Osteocyte (in vitro differentiated cells): Measurements from ENCODE around the gene PCSK6. TPM values are rescaled to one million over a fixed set of nuclear protein-coding genes. Genes with fewer than 3 reads are reported as not detected.
"Not testable (repeated sequence)": the region's sequence is repeated elsewhere in the genome, so short reads cannot be mapped to it uniquely, and the experiment has no call there.

ENCODE experiments used
- DNase-seq: peaks from one replicate; pipeline ENCODE4 v3.0.0; 2021; ENCODE audit warnings: mixed read lengths; ENCODE audit not compliant: unreplicated experiment; ENCODE audit errors: extremely low spot score
- H3K27ac Mint-ChIP-seq: one replicate; pipeline ENCODE4 v1.8.0; 2021; ENCODE audit warnings: mild to moderate bottlenecking, mixed read lengths; ENCODE audit not compliant: unreplicated experiment
- H3K27me3 Mint-ChIP-seq: one replicate; pipeline ENCODE4 v1.8.0; 2021; ENCODE audit warnings: mixed read lengths; ENCODE audit not compliant: unreplicated experiment
- H3K36me3 Mint-ChIP-seq: one replicate; pipeline ENCODE4 v1.8.0; 2021; ENCODE audit warnings: mixed read lengths; ENCODE audit not compliant: unreplicated experiment
- H3K4me1 Mint-ChIP-seq: one replicate; pipeline ENCODE4 v1.8.0; 2021; ENCODE audit warnings: mixed read lengths; ENCODE audit not compliant: unreplicated experiment
- H3K4me3 Mint-ChIP-seq: one replicate; pipeline ENCODE4 v1.8.0; 2021; ENCODE audit warnings: mild to moderate bottlenecking, moderate library complexity, mixed read lengths; ENCODE audit not compliant: unreplicated experiment
- H3K9me3 Mint-ChIP-seq: one replicate; pipeline ENCODE4 v1.8.0; 2021; ENCODE audit warnings: mixed read lengths; ENCODE audit not compliant: unreplicated experiment
- total RNA-seq: library from RNA; stranded (reverse); gene quantifications from 2 replicates; pipeline ENCODE4 v1.2.1, GENCODE V29; 2021
- TF ChIP-seq, protein P1 (sequence below): fragments of 200-600 bp; sonication (generic); IDR thresholded peaks from 2 replicates; pipeline ENCODE4 v1.5.0; 2021; ENCODE audit warnings: antibody characterized with exemption, mild to moderate bottlenecking, moderate library complexity

PCSK6 gene
- total RNA-seq, 1 donor from 2014 or later = 0.43 TPM

- TF ChIP-seq, protein P1, sequence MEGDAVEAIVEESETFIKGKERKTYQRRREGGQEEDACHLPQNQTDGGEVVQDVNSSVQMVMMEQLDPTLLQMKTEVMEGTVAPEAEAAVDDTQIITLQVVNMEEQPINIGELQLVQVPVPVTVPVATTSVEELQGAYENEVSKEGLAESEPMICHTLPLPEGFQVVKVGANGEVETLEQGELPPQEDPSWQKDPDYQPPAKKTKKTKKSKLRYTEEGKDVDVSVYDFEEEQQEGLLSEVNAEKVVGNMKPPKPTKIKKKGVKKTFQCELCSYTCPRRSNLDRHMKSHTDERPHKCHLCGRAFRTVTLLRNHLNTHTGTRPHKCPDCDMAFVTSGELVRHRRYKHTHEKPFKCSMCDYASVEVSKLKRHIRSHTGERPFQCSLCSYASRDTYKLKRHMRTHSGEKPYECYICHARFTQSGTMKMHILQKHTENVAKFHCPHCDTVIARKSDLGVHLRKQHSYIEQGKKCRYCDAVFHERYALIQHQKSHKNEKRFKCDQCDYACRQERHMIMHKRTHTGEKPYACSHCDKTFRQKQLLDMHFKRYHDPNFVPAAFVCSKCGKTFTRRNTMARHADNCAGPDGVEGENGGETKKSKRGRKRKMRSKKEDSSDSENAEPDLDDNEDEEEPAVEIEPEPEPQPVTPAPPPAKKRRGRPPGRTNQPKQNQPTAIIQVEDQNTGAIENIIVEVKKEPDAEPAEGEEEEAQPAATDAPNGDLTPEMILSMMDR = no peak
- Mint-ChIP-seq H3K27me3 (peaks cover 7% of the 10 kb centered on the region), H3K4me3 (no peak overlapping the region), H3K4me1 (no peaks in the 10 kb centered on the region), H3K9me3 (no peaks in the 10 kb centered on the region), H3K27ac (no peak overlapping the region), H3K36me3 (no peaks in the 10 kb centered on the region)
- no peak for DNase-seq
Measured at GRCh38 chr15:101378171-101378755, 111.2 kb downstream of the PCSK6 start.

DNA sequence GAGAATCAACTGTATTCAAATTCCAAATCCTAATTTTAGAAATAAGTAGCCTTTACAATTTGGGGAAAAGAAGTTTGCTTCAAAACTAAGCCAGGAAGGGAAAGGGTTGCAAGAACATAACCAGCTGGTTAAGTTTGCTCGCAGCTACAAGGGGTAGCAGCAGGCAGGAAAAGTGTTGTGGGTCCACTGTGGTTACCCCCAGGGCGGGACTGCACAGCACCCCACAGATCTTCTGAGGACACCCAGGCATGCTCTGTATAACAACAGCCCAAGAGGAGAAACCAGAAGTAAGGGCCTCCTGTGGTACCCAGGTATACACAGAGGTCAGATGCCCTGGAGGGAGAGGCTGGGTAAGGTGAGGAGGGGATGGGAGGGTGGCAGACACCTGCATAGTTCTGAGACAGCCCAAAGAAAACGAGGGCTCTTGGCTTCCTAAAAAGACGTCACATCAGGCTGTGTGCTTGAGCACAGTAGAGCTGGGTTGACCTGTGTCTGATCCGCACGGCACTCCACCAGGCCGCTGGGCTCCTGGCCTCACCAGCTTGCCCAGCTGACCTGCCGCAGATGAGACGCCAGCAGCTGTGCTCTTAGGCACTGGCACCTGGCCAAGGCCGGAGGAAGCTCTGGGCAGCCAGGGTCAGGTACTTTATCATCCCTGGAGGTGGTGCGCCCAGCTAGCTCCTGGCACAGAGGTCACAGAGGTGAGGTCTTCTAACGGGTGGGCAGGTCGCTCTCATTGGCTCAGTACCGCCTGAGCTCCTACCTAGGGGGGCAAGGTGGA is 112.7 kb downstream of the PCSK6 start:
- H3K36me3 Mint-ChIP-seq = no peaks in the 10 kb centered on the region
- TF ChIP-seq, protein P1 = no peak
- H3K27me3 Mint-ChIP-seq = peaks cover 15% of the 10 kb centered on the region
- no peaks in the 10 kb centered on the region for H3K4me1 Mint-ChIP-seq
- H3K27ac Mint-ChIP-seq = no peak overlapping the region
- H3K9me3 Mint-ChIP-seq = no peaks in the 10 kb centered on the region
- DNase-seq = no peak
- no peak overlapping the region for H3K4me3 Mint-ChIP-seq

DNA sequence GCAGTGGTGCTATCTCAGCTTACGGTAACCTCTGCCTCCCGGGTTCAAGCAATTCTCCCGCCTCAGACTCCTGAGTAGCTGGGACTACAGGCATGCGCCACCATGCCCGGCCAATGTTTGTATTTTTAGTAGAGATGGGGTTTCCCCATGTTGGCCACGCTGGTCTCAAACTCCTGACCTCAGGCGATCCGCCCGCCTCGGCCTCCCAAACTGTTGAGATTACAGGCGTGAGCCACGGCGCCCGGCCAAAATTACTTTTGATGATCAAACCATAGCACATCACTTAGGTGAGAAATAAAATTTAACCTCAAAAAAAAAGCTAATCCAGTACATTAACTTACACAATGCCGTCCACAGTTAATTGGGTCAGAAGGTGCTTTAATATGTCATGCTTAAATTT is 114.5 kb downstream of the PCSK6 start:
- H3K27ac Mint-ChIP-seq, H3K36me3 Mint-ChIP-seq, H3K4me1 Mint-ChIP-seq, H3K4me3 Mint-ChIP-seq, H3K9me3 Mint-ChIP-seq, DNase-seq: not testable (repeated sequence)
- H3K27me3 Mint-ChIP-seq = peaks cover 11% of the 10 kb centered on the region

GRCh38 chr15:101374326-101374725 is 115.2 kb downstream of the PCSK6 start:
- Mint-ChIP-seq H3K4me3 (no peak overlapping the region), H3K4me1 (no peaks in the 10 kb centered on the region), H3K27ac (no peak overlapping the region), H3K27me3 (peaks cover 11% of the 10 kb centered on the region), H3K36me3 (no peaks in the 10 kb centered on the region), H3K9me3 (no peaks in the 10 kb centered on the region)
- no peak for DNase-seq
- TF ChIP-seq, protein P1 = no peak

- Mint-ChIP-seq H3K4me1 (no peaks in the 10 kb centered on the region), H3K27me3 (peaks cover 11% of the 10 kb centered on the region), H3K36me3 (no peaks in the 10 kb centered on the region), H3K4me3 (no peak overlapping the region), H3K27ac (no peak overlapping the region), H3K9me3 (no peaks in the 10 kb centered on the region)
- TF ChIP-seq, protein P1 = no peak
- no peak for DNase-seq
Measured at GRCh38 chr15:101373577-101373976, 115.9 kb downstream of the PCSK6 start.
